GM18873 (cell line): ENCODE results near the gene LOXL4.

Source experiments
- ATAC-seq: cut with Tn5 transposase; IDR thresholded peaks from one replicate; pipeline ENCODE4 v1.9.1; 2021; ENCODE audit warnings: mild to moderate bottlenecking, moderate library complexity, moderate number of reproducible peaks; ENCODE audit not compliant: unreplicated experiment, low FRiP score

The LOXL4 gene

GRCh38 chr10:98267894-98268693, at the start of gene LOXL4:
TSS of gene LOXL4 (minus strand) at chr10:98268194. CDS start at chr10:98263019, 5,175 bp downstream.
- ATAC-seq, result no peak

GRCh38 chr10:98316661-98317060, 48.7 kb upstream of the LOXL4 start:
- no peak for ATAC-seq

GRCh38 chr10:98316170-98316569, 48.2 kb upstream of the LOXL4 start:
- no peak for ATAC-seq

- no peak for ATAC-seq
These were observed 46.7 kb upstream of the LOXL4 start for GRCh38 chr10:98314532-98315284.

GRCh38 chr10:98313598-98313997, 45.6 kb upstream of the LOXL4 start:
- no peak for ATAC-seq

GRCh38 chr10:98312822-98313221, 44.8 kb upstream of the LOXL4 start:
- no peak for ATAC-seq

GRCh38 chr10:98312349-98312748, 44.4 kb upstream of the LOXL4 start:
- no peak for ATAC-seq

- no peak for ATAC-seq
These were observed 42.7 kb upstream of the LOXL4 start for GRCh38 chr10:98310701-98311100.

- no peak for ATAC-seq
These were observed 41.7 kb upstream of the LOXL4 start for GRCh38 chr10:98309366-98310355.

- ATAC-seq, result no peak
These were observed 40.8 kb upstream of the LOXL4 start for GRCh38 chr10:98308669-98309365.

- ATAC-seq, result no peak
These were observed 40.0 kb upstream of the LOXL4 start for GRCh38 chr10:98307916-98308541.

- no peak for ATAC-seq
These were observed 38.5 kb upstream of the LOXL4 start for GRCh38 chr10:98306501-98306900.

- no peak for ATAC-seq
These were observed 35.6 kb upstream of the LOXL4 start for GRCh38 chr10:98303569-98303968.

GRCh38 chr10:98302741-98303365, 34.9 kb upstream of the LOXL4 start:
- ATAC-seq, result no peak

- no peak for ATAC-seq
These were observed 33.8 kb upstream of the LOXL4 start for GRCh38 chr10:98301664-98302319.

- no peak for ATAC-seq
These were observed 32.7 kb upstream of the LOXL4 start for GRCh38 chr10:98300526-98301229.

- ATAC-seq, result no peak
These were observed 31.3 kb upstream of the LOXL4 start for GRCh38 chr10:98299341-98299740.

GRCh38 chr10:98296524-98296923, 28.5 kb upstream of the LOXL4 start:
- no peak for ATAC-seq
